EL (cell line): ENCODE results near the gene ARHGAP24.
A peak's percentile ranks its signal among the peaks of the same experiment; 100 is the strongest.
"Not testable (repeated sequence)": the region's sequence is repeated elsewhere in the genome, so short reads cannot be mapped to it uniquely, and the experiment has no call there.

ENCODE experiments used
- DNase-seq: peaks from one replicate; pipeline ENCODE4 v3.0.0-alpha.2; 2016

Gene ARHGAP24

GRCh38 chr4:85968945-85969819 is 494.2 kb downstream of the ARHGAP24 start:
- peak; percentile 63 for DNase-seq

- DNase-seq = no peak
Observed at GRCh38 chr4:85970535-85970934, 495.6 kb downstream of the ARHGAP24 start.

GRCh38 chr4:85979276-85979675 is 504.3 kb downstream of the ARHGAP24 start:
- no peak for DNase-seq

- no peak for DNase-seq
Observed at GRCh38 chr4:85986266-85986665, 511.3 kb downstream of the ARHGAP24 start.

GRCh38 chr4:85993641-85994040 is 518.7 kb downstream of the ARHGAP24 start:
- no peak for DNase-seq

- no peak for DNase-seq
Observed at GRCh38 chr4:85994576-85994975, 519.6 kb downstream of the ARHGAP24 start.

GRCh38 chr4:85995361-85995760 is 520.4 kb downstream of the ARHGAP24 start:
- DNase-seq = no peak

- no peak for DNase-seq
Observed at GRCh38 chr4:86001591-86001990, 526.6 kb downstream of the ARHGAP24 start.

GRCh38 chr4:86004030-86004429 is 529.1 kb downstream of the ARHGAP24 start:
- no peak for DNase-seq

- DNase-seq = no peak
Observed at GRCh38 chr4:86006057-86006456, 531.1 kb downstream of the ARHGAP24 start.

- no peak for DNase-seq
Observed at GRCh38 chr4:86007042-86007441, 532.1 kb downstream of the ARHGAP24 start.

GRCh38 chr4:86011117-86011516 is 536.2 kb downstream of the ARHGAP24 start:
- peak; percentile 84 for DNase-seq

- DNase-seq = peak; percentile 74
Observed at GRCh38 chr4:86013621-86014020, 538.7 kb downstream of the ARHGAP24 start.

GRCh38 chr4:86014599-86014998 is 539.6 kb downstream of the ARHGAP24 start:
- DNase-seq = no peak

GRCh38 chr4:86015412-86016350 is 540.7 kb downstream of the ARHGAP24 start:
- DNase-seq = no peak

GRCh38 chr4:86019362-86019761 is 544.4 kb downstream of the ARHGAP24 start:
- no peak for DNase-seq

- DNase-seq = no peak
Observed at GRCh38 chr4:86019906-86020305, 545.0 kb downstream of the ARHGAP24 start.

GRCh38 chr4:86021671-86022070 is 546.7 kb downstream of the ARHGAP24 start:
- DNase-seq = not testable (repeated sequence)

- no peak for DNase-seq
Observed at GRCh38 chr4:86026720-86027119, 551.8 kb downstream of the ARHGAP24 start.

GRCh38 chr4:86031927-86032326 is 557.0 kb downstream of the ARHGAP24 start:
- DNase-seq = no peak

- DNase-seq = peak; percentile 93
Observed at GRCh38 chr4:86032476-86033022, 557.6 kb downstream of the ARHGAP24 start.

- peak; percentile 56 for DNase-seq
Observed at GRCh38 chr4:86033171-86033570, 558.2 kb downstream of the ARHGAP24 start.

- no peak for DNase-seq
Observed at GRCh38 chr4:86034616-86035015, 559.7 kb downstream of the ARHGAP24 start.
